Fibroblast of lung (primary cell): ENCODE data around the gene LRP10.
"Not testable (repeated sequence)": the region's sequence is repeated elsewhere in the genome, so short reads cannot be mapped to it uniquely, and the experiment has no call there.

Experiments
- CTCF ChIP-seq, 2 donors: IDR thresholded peaks in 1 of 2; conservative IDR thresholded peaks in 1 of 2; 1 replicate in 1 of 2; 2 replicates in 1 of 2; pipeline ENCODE4 v1.5.1; 2011 to 2012; ENCODE audit warnings: low read length in 2 of 2, control low read depth in 1 of 2, inconsistent platforms in 1 of 2, low read depth in 1 of 2, mild to moderate bottlenecking in 1 of 2
- EZH2 ChIP-seq: IDR thresholded peaks from 2 replicates; pipeline ENCODE4 v1.5.1; 2012; ENCODE audit warnings: low read length, control low read depth, mild to moderate bottlenecking; ENCODE audit errors: missing control alignments

- TF ChIP-seq EZH2; CTCF (conservative IDR thresholded peaks at IDR 0.05 in 1 of 2, IDR thresholded peaks at IDR 0.05 in 1 of 2; ENCODE audit: low read depth in 1 of 2, low read length in 2 of 2): not testable (repeated sequence)
Observed at GRCh38 chr14:22854296-22854695, 17.2 kb upstream of the LRP10 start.
